Fibroblast of lung (primary cell): Measurements from ENCODE around the gene TCF12.

Experiments
- EZH2 ChIP-seq: IDR thresholded peaks from 2 replicates; pipeline ENCODE4 v1.5.1; 2012; ENCODE audit warnings: low read length, control low read depth, mild to moderate bottlenecking; ENCODE audit errors: missing control alignments
- TF ChIP-seq, protein P1 (sequence below), 2 donors: IDR thresholded peaks in 1 of 2; conservative IDR thresholded peaks in 1 of 2; 1 replicate in 1 of 2; 2 replicates in 1 of 2; pipeline ENCODE4 v1.5.1; 2011 to 2012; ENCODE audit warnings: low read length in 2 of 2, control low read depth in 1 of 2, inconsistent platforms in 1 of 2, low read depth in 1 of 2, mild to moderate bottlenecking in 1 of 2

DNA sequence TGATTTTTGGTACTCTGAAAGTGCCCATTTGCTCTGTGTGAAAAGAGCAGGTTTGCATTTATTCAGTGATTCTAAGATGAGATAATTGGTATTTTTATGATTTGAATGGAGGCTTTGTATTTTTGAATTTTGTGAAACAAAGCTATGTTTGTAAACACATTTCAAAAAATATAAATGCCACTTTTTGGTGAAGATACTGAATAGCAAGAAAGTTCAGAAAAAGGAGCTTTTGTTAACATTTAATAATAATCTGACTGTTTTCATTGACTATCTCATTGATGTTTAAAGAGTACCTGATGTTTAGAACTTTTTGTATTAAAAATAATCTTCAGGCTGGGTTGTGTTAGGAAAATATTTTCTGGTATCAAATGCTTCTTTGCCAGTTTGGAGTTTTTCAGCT is 23.7 kb downstream of the TCF12 start:
- TF ChIP-seq, protein P1, sequence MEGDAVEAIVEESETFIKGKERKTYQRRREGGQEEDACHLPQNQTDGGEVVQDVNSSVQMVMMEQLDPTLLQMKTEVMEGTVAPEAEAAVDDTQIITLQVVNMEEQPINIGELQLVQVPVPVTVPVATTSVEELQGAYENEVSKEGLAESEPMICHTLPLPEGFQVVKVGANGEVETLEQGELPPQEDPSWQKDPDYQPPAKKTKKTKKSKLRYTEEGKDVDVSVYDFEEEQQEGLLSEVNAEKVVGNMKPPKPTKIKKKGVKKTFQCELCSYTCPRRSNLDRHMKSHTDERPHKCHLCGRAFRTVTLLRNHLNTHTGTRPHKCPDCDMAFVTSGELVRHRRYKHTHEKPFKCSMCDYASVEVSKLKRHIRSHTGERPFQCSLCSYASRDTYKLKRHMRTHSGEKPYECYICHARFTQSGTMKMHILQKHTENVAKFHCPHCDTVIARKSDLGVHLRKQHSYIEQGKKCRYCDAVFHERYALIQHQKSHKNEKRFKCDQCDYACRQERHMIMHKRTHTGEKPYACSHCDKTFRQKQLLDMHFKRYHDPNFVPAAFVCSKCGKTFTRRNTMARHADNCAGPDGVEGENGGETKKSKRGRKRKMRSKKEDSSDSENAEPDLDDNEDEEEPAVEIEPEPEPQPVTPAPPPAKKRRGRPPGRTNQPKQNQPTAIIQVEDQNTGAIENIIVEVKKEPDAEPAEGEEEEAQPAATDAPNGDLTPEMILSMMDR (conservative IDR thresholded peaks at IDR 0.05 in 1 of 2, IDR thresholded peaks at IDR 0.05 in 1 of 2; ENCODE audit: low read depth in 1 of 2, low read length in 2 of 2): no peak
- TF ChIP-seq EZH2: no peak
